PC-9 (cell line): ENCODE measurements around the gene MTHFD1L. TPM values are rescaled to one million over a fixed set of nuclear protein-coding genes. Genes with fewer than 3 reads are reported as not detected.

ENCODE experiments used
- BruUV-seq: library from RNA; stranded (reverse); fragments of 400-500 nt; replicated peaks from 2 replicates; lab custom pipeline; 2021; lab: Mats Ljungman, UMichigan
- CTCF ChIA-PET: fragments of 300-600 bp; sonication (Branson Sonifier 250); formaldehyde crosslinking; loops from one replicate; lab custom pipeline; 2022; ENCODE audit warnings: antibody characterized with exemption; lab: Charles Lee
- POLR2A ChIA-PET: fragments of 300-600 bp; sonication (Branson Sonifier 250); formaldehyde crosslinking; loops from one replicate; lab custom pipeline; 2022; ENCODE audit warnings: antibody characterized with exemption; ENCODE audit not compliant: unreplicated experiment; lab: Charles Lee
- DNase-seq, 2 experiments: peaks; one replicate each; pipeline versions ENCODE4 v3.0.0 to v3.0.0-alpha.2; 2015 to 2022; ENCODE audit warnings: mixed read lengths in 1 of 2
- H2AFZ ChIP-seq: fragments of 200-600 bp; sonication (generic); 2 replicates; pipeline ENCODE4 v1.8.1; 2017; ENCODE audit warnings: antibody characterized with exemption
- H3F3A ChIP-seq: fragments of 200-600 bp; sonication (generic); 2 replicates; pipeline ENCODE4 v1.8.1; 2017; ENCODE audit warnings: antibody characterized with exemption, mild to moderate bottlenecking, low read depth; ENCODE audit not compliant: insufficient read depth
- H3K27ac ChIP-seq: fragments of 200-600 bp; sonication (generic); 2 replicates; pipeline ENCODE4 v1.6.1; 2016; ENCODE audit warnings: mixed run types
- H3K27me3 ChIP-seq: fragments of 200-600 bp; sonication (generic); 2 replicates; pipeline ENCODE4 v1.6.1; 2016; ENCODE audit warnings: low read depth, mixed run types; ENCODE audit not compliant: insufficient read depth
- H3K36me3 ChIP-seq: fragments of 200-600 bp; sonication (generic); 2 replicates; pipeline ENCODE4 v1.6.1; 2016; ENCODE audit warnings: low read depth, mixed run types
- H3K4me1 ChIP-seq: fragments of 200-600 bp; sonication (generic); replicated peaks from 2 replicates; pipeline ENCODE4 v1.6.1; 2016; ENCODE audit warnings: mixed run types; ENCODE audit not compliant: insufficient read depth
- H3K4me2 ChIP-seq: fragments of 200-600 bp; sonication (generic); 2 replicates; pipeline ENCODE4 v1.6.1; 2017; ENCODE audit warnings: mixed run types
- H3K4me3 ChIP-seq: fragments of 200-600 bp; sonication (generic); 2 replicates; pipeline ENCODE4 v1.6.1; 2016; ENCODE audit warnings: mixed run types
- H3K79me2 ChIP-seq: fragments of 200-600 bp; sonication (generic); 2 replicates; pipeline ENCODE4 v1.6.1; 2017; ENCODE audit warnings: low read depth, mixed run types
- H3K9me2 ChIP-seq: fragments of 200-600 bp; sonication (generic); 2 replicates; pipeline ENCODE4 v1.8.1; 2017; ENCODE audit warnings: mild to moderate bottlenecking; ENCODE audit not compliant: insufficient read depth
- H3K9me3 ChIP-seq: fragments of 200-600 bp; sonication (generic); 2 replicates; pipeline ENCODE4 v1.8.1; 2016; ENCODE audit warnings: low read depth; ENCODE audit not compliant: insufficient read depth
- H4K20me1 ChIP-seq: fragments of 200-600 bp; sonication (generic); 2 replicates; pipeline ENCODE4 v1.8.1; 2017; ENCODE audit not compliant: insufficient read depth
- CTCF ChIP-seq: fragments of 200-600 bp; sonication (generic); conservative IDR thresholded peaks from 2 replicates; pipeline ENCODE4 v1.6.1; 2017; ENCODE audit warnings: mixed run types, antibody characterized with exemption, mild to moderate bottlenecking, moderate library complexity
- EZH2 ChIP-seq: fragments of 200-600 bp; sonication (generic); IDR thresholded peaks from 2 replicates; pipeline ENCODE4 v1.8.0; 2017; ENCODE audit warnings: antibody characterized with exemption, low read depth
- intact Hi-C: fragments of 100-400 bp; cut with micrococcal nuclease; formaldehyde crosslinking; loops from one replicate; pipeline ENCODE4 v1.10.0; 2022; ENCODE audit not compliant: unreplicated experiment
- total RNA-seq: library from RNA; stranded (reverse); gene quantifications from 2 replicates; pipeline ENCODE4 v1.2.3, GENCODE V29; 2021

MTHFD1L gene
- total RNA-seq, 1 experiment from 2014 or later, result 53.3 TPM

- ChIA-PET POLR2A (no interaction called here), CTCF (no interaction called here)
- Histone ChIP-seq H3K4me1 (peaks cover 14% of the 10 kb centered on the region), H3K9me2 (no peaks in the 10 kb centered on the region), H3F3A (peaks cover 14% of the 10 kb centered on the region), H3K27me3 (no peaks in the 10 kb centered on the region), H3K9me3 (no peaks in the 10 kb centered on the region), H3K4me3 (no peak overlapping the region), H3K4me2 (no peak overlapping the region), H3K36me3 (peaks cover 2% of the 10 kb centered on the region; the same call in 1 of the 2 replicates), H4K20me1 (no peaks in the 10 kb centered on the region), H2AFZ (no peak overlapping the region), H3K27ac (no peak overlapping the region), H3K79me2 (no peaks in the 10 kb centered on the region)
- no TSS peak for BruUV-seq
- intact Hi-C loops, result no loop called here
- TF ChIP-seq EZH2 (no peak), CTCF (no peak)
- DNase-seq, result no peak
These were observed 134.1 kb downstream of the MTHFD1L start for GRCh38 chr6:150999576-150999975.

GRCh38 chr6:151001387-151002056 lies 136.0 kb downstream of the MTHFD1L start:
- ChIA-PET CTCF (no interaction called here), POLR2A (no interaction called here)
- intact Hi-C loops, result loop anchor here (10.0 kb wide), 1 partner anchor 187 kb away; no protein-coding TSS in a partner anchor
- H3K9me3 ChIP-seq, result no peaks in the 10 kb centered on the region
- H3K4me2 ChIP-seq, result no peak overlapping the region
- no peaks in the 10 kb centered on the region for H3K9me2 ChIP-seq
- peaks cover 18% of the 10 kb centered on the region for H3F3A ChIP-seq
- DNase-seq, result no peak
- no peak overlapping the region for H3K27ac ChIP-seq
- no peak overlapping the region for H3K4me3 ChIP-seq
- H3K36me3 ChIP-seq, result no peaks in the 10 kb centered on the region
- TF ChIP-seq CTCF, result no peak
- no peak for TF ChIP-seq EZH2
- peaks cover 7% of the 10 kb centered on the region for H3K79me2 ChIP-seq
- H4K20me1 ChIP-seq, result 0 out of 2 replicates have a peak, but pooled peaks cover 3% of the 10 kb centered on the region
- BruUV-seq, result no TSS peak
- no peaks in the 10 kb centered on the region for H3K27me3 ChIP-seq
- peaks cover 25% of the 10 kb centered on the region for H3K4me1 ChIP-seq
- no peak overlapping the region for H2AFZ ChIP-seq

GRCh38 chr6:151002057-151002450 lies 136.6 kb downstream of the MTHFD1L start:
- peaks cover 18% of the 10 kb centered on the region for H3F3A ChIP-seq
- H3K36me3 ChIP-seq, result no peaks in the 10 kb centered on the region
- DNase-seq, result no peak
- H4K20me1 ChIP-seq, result 0 out of 2 replicates have a peak, but pooled peaks cover 3% of the 10 kb centered on the region
- peaks cover 7% of the 10 kb centered on the region for H3K79me2 ChIP-seq
- H3K9me3 ChIP-seq, result no peaks in the 10 kb centered on the region
- no peak overlapping the region for H3K4me3 ChIP-seq
- no peak overlapping the region for H2AFZ ChIP-seq
- intact Hi-C loops, result loop anchor here (10.0 kb wide), 1 partner anchor 187 kb away; no protein-coding TSS in a partner anchor
- no peaks in the 10 kb centered on the region for H3K27me3 ChIP-seq
- peaks cover 25% of the 10 kb centered on the region for H3K4me1 ChIP-seq
- CTCF ChIA-PET, result interaction anchor here (0.5 kb wide), 1 partner anchor 42 kb away, joined by 5 read pairs; no protein-coding TSS in a partner anchor
- H3K4me2 ChIP-seq, result no peak overlapping the region
- no TSS peak for BruUV-seq
- POLR2A ChIA-PET, result no interaction called here
- TF ChIP-seq EZH2 (no peak), CTCF (no peak)
- no peaks in the 10 kb centered on the region for H3K9me2 ChIP-seq
- no peak overlapping the region for H3K27ac ChIP-seq
